ENCODE results near the gene ANAPC13.

The ANAPC13 gene

DNA sequence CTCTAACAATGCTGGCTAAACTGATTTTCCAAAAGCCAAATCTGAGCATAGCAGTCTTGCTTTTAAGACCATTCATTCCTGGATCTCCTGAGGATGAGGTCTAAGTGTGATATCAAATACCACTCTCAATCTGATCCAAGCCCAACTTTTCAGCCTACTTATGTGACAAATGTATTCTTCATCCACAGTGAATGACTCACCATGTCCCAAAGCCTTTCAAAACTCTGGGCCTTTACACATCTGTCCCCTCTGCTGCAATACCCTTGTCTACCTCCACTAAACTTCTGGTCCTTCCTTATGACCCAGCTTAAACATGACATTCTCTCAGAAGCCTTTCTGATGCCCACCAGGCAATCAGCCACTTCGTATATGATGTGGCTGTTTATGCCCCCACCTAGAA lies 4.6 kb downstream of the ANAPC13 start:
- no peak for DNase-seq

DNA sequence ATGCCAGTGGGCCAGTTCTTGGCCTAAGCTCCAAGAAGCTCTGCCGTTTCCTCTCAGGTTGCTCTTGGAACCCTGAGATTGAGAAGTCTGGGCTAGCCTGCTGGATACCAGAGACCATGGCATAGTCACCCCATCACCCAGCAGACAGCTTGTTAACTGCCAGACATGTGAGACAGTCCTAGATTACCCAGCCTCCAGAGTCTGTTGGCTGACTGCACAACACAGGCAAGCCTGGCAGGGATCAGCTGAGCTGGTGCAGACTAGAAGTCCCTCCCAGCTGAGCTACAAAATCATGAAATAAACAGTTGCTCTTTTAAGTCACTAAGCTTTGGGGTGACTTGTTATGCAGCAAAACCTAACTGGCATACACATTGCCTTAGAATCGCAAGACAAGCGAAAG lies 5.2 kb downstream of the ANAPC13 start:
- DNase-seq: no peak

- no peak for DNase-seq
Observed at GRCh38 chr3:134477938-134478337, 7.8 kb downstream of the ANAPC13 start.

DNA sequence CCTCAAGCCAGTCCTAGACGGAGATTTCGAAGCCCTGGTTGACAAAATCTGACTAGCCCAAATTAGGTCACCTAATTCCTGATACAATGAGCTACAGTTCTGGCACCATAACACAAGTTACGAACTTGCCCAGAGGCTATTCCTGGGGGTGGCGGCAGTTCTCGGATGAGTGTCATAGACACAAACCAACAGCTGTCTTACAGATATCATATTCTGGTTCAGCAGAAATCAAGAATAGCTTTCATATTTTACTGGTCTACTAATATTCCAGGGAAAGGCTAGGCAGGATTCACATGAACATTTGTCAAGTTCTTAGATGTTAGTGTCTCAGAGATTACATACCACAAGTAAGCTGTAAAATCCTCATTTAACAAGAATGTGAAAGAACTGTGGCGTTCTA lies 8.8 kb downstream of the ANAPC13 start:
- DNase-seq: no peak

- no peak for DNase-seq
Observed at GRCh38 chr3:134476306-134476705, 9.5 kb downstream of the ANAPC13 start.

GRCh38 chr3:134474956-134475355 lies 10.8 kb downstream of the ANAPC13 start:
- no peak for DNase-seq

DNA sequence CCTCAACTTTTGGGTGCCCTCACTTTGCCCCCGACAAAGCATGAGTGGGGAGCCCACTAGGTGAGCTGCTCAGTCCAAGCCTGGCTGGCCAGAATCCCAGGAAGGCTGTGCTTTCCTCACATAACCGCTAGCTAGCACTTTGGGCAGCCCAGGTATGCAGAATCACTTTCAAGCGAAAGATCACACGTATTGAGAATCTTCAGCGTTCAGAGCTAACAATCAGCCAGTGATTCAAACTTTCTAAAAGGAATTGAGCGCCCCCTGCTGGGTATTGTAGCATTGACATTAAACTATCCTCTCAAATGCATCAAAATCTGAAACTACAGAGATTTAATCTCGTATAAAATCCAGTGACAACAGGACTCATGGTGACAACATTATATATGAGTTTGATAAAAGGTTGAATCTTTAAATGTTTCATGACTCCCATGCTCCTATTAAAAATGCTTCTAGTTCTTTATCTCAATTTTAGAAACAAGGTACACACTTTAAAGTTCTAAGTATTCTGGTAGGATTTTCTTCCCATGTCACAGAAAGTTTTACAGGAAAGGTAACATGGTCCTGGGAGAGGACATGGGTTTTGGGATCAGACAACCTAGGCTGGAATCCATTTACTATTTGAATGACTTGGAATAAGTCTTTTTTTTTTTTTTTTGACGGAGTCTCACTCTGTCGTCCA lies 11.8 kb downstream of the ANAPC13 start:
- DNase-seq: peak; percentile 69

DNA sequence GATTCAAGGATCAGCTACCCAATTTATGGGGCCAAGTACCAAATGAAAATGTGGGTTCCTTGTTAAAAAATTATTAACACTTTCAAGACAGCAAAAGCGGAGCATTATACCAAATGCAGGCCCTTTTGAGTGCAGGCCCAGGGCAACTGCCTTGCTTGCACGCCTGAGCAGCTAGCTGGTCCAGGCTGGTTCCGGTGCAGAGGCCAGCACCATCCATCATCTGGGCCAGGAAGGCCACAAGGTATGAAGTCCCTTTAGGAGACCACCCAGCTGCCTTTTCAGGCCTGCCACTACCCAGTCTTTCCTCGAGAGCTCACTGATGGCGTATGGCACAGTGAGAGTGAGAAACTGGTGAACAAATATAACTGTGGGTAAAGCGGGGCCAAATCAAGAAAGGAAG lies 13.0 kb downstream of the ANAPC13 start:
- no peak for DNase-seq

GRCh38 chr3:134471521-134472193 lies 14.1 kb downstream of the ANAPC13 start:
- DNase-seq: no peak

DNA sequence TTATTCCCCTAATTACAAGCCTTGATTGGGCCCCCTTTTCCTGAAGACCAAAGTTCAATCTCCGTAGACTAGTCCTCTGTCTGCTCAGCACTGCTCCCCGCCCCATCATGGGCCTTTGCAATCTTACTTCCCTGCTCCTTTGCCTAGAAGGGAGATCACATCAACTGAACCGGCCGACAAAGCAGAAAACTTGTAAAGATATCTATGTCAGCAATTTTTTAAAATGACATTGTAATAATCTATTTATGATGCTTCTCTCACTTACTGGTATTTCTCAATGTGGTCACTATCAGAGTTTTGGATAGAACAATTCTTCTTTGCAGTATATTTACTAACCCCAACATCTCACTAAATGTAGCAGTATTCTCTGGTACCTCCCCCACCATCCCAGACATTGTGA lies 17.3 kb downstream of the ANAPC13 start:
- DNase-seq: no peak

DNA sequence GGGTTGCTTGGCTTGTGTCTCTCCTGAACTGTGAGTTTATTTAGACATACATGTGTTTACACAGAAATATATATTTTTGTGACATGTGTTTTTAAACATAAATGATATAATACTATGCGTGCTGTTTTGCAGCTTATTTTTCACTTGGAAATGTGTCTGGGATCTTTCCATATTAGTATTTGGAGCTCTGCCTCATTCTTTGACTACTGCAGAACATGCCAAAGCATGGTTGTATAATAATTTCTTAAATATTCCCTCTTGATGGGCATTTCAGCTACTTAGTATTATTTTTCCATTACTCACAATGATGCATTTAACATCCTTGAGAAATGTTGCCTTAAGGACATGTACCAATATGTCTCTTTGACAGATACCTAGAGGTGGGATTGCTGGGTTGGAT lies 19.5 kb downstream of the ANAPC13 start:
- DNase-seq: no peak

GRCh38 chr3:134464689-134465365 lies 21.0 kb downstream of the ANAPC13 start:
- DNase-seq: no peak

GRCh38 chr3:134464064-134464688 lies 21.6 kb downstream of the ANAPC13 start:
- no peak for DNase-seq

DNA sequence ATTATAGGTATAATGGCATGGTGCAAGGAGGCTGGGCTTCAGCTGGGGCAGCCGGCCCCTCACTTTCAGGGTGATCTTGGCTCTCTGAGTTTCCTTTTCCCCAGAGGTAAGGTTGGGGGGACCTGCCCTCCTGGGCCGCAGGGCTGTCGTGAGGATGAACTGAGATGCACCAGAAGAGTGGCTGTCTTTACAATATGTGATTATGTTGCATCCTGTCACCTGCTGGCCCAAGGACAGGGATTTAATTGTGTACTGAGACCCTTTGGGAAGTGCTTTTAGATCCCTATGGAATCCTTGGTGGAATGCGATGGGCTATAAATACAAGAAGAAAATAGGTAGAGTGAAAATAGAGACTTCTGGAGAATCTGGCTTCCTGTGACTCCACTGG lies 22.1 kb downstream of the ANAPC13 start:
- no peak for DNase-seq

- DNase-seq: no peak
Observed at GRCh38 chr3:134462331-134462941, 23.3 kb downstream of the ANAPC13 start.

GRCh38 chr3:134460965-134461364 lies 24.8 kb downstream of the ANAPC13 start:
- DNase-seq: no peak

- DNase-seq: no peak
Observed at GRCh38 chr3:134459562-134459961, 26.2 kb downstream of the ANAPC13 start.

- DNase-seq: no peak
Observed at GRCh38 chr3:134458406-134458945, 27.3 kb downstream of the ANAPC13 start.

DNA sequence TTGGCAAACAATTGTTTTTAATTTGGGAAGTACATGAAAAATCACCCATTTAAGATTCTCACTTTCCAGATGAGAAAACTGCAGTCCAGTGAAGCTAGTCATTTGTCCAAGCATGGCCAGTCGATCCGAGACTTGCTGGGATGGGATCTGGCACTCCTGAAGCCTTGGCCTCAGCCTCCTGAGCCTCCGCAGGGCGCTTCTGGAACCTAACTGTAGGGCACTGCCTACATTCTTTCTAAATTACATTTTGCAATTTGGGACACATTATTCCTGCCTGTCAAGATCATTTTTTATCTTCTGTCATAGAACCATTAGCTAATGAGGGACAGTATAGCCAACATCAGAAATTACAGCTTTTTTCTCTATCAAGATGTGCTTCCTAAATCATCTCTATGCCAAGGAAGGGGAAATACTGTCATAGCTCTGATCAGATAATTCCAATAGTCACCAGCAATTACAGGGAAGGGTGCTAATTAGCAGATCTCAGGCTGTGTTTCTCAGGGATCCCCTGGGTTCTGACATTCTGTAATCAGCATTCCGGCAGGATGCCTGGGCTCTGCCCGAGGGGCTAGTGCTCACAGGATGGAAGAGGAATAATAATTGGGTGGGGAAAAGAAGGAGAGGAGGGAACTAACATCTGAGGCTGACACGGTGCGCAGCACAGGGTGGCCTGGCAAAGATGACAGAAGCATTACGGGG lies 28.3 kb downstream of the ANAPC13 start:
- DNase-seq: no peak

DNA sequence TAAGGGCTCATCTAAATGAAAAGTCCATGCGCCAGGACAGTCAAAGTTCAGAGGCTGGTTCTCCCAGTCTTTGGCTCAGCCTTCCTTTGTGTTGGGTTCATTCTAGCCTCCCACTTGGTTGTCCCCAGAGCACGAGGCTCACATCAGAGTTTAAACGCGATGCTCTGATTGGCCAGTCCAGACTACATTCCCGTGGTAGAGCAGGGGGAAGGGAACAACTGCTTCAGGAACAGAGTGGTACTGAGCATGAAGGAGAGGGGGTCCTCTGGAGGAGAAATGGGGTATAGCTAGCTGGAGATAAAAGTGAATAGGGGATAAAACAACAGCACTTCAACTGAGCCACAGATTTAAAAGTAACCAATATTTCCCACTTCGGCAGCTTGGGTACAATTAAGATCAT lies 32.2 kb downstream of the ANAPC13 start:
- DNase-seq: no peak

DNA sequence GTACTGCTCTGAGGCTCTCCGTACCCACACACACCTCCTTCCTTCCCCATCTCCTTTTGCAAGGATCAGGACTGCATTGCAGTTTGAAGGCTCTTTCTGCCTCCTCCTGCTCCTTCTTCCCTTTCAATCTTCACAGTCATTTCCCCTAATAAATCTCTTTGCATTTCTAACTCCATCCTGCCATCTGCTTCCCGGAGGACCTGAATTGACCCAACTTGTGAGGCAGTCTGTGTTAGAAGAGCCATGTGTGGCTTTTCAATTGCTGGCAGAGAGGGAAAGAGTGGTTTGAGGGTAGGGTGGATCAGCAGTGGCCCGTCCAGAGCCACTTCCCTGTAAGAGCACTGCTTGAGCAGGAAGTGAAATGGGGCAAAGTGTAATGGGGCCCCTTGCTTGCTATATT lies 35.8 kb downstream of the ANAPC13 start:
- no peak for DNase-seq

- DNase-seq: no peak
Observed at GRCh38 chr3:134449277-134449676, 36.5 kb downstream of the ANAPC13 start.

Measured in stimulated activated CD4-positive, alpha-beta T cell treated with anti-CD3 and anti-CD28 coated beads, Interleukin-1b, Interleukin-23, amount 100 ng/mL, for 48 hours (primary cell).